ENCODE results near the gene SENP6.
"Not testable (repeated sequence)": the region's sequence is repeated elsewhere in the genome, so short reads cannot be mapped to it uniquely, and the experiment has no call there.

- TF ChIP-seq, protein P1, sequence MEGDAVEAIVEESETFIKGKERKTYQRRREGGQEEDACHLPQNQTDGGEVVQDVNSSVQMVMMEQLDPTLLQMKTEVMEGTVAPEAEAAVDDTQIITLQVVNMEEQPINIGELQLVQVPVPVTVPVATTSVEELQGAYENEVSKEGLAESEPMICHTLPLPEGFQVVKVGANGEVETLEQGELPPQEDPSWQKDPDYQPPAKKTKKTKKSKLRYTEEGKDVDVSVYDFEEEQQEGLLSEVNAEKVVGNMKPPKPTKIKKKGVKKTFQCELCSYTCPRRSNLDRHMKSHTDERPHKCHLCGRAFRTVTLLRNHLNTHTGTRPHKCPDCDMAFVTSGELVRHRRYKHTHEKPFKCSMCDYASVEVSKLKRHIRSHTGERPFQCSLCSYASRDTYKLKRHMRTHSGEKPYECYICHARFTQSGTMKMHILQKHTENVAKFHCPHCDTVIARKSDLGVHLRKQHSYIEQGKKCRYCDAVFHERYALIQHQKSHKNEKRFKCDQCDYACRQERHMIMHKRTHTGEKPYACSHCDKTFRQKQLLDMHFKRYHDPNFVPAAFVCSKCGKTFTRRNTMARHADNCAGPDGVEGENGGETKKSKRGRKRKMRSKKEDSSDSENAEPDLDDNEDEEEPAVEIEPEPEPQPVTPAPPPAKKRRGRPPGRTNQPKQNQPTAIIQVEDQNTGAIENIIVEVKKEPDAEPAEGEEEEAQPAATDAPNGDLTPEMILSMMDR (conservative IDR thresholded peaks at IDR 0.05) = not testable (repeated sequence)
- not testable (repeated sequence) for TF ChIP-seq ZFX (IDR thresholded peaks at IDR 0.05)
Measured at GRCh38 chr6:75687937-75688336, 86.3 kb downstream of the SENP6 start.
